Head of caudate nucleus (tissue), 42 donors: ENCODE results near the gene SLC37A4.
A peak's percentile ranks its signal among the peaks of the same experiment; 100 is the strongest.
"Not testable (repeated sequence)": the region's sequence is repeated elsewhere in the genome, so short reads cannot be mapped to it uniquely, and the experiment has no call there.

ENCODE experiments used
- DNase-seq, 42 donors: peaks; one replicate each; pipeline versions ENCODE4 v3.0.0 to v3.0.0-alpha.2; 2020 to 2021; ENCODE audit warnings: mixed read lengths in 7 of 42
- intact Hi-C: fragments of 100-400 bp; cut with DNase I; formaldehyde crosslinking; loops from one replicate; pipeline ENCODE4 v1.15.0; 2022

Gene SLC37A4

DNA sequence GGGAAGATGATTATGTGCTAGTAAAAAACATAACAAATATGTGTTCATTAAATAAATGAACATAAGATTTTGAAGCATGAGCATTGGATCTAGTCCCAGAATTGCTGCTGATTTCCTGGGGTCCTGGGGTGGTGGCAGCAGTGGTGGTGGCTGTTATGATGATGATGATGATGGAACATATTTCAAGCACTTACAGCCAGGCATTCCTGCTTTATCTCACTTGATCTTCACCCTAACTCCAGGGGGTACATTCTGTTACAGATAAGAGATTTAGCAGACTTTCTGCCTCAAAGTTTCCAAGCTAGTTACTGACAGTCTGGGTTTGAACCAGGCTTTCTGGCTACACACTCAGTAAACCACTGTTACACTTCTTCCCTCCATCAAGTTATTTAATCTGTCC is 6.9 kb downstream of the SLC37A4 start:
- DNase-seq = no peak
- intact Hi-C loops = no loop called here

DNA sequence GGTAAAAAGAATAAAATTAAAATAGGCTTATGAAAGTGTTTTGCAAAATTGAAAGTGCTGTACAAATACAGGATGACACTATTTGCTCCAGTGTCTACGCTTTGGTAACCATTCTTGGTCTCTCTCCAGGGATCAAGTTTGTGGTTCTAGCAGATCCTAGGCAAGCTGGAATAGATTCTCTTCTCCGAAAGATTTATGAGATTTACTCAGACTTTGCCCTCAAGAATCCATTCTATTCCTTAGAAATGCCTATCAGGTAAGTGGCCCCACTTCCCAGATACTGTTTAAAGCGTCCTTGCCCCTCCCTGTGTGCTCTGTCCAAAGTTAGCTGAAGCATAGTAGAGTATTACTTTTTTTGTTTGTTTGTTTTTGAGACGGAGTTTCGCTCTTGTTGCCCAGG is 9.0 kb downstream of the SLC37A4 start:
- intact Hi-C loops = no loop called here
- no peak for DNase-seq

DNA sequence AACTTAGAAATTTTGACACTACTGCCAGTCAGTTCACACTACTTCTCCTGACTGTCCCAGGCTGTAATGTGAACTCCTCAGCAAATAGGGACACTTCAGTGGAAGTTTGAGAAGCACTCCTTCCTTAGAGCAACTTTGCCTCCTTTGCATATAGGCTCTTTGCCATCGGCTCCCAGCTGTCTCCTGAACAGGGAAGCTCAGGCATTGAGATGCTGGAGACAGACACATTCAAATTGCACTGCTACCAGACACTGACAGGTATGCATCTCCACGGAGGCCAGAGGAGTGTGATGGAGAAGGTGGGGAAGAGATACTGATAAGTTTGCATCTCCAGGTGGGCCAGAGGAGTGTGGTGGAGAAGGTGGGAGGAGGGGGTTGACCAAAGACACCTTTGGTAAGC is 10.7 kb downstream of the SLC37A4 start:
- intact Hi-C loops = no loop called here
- no peak for DNase-seq

DNA sequence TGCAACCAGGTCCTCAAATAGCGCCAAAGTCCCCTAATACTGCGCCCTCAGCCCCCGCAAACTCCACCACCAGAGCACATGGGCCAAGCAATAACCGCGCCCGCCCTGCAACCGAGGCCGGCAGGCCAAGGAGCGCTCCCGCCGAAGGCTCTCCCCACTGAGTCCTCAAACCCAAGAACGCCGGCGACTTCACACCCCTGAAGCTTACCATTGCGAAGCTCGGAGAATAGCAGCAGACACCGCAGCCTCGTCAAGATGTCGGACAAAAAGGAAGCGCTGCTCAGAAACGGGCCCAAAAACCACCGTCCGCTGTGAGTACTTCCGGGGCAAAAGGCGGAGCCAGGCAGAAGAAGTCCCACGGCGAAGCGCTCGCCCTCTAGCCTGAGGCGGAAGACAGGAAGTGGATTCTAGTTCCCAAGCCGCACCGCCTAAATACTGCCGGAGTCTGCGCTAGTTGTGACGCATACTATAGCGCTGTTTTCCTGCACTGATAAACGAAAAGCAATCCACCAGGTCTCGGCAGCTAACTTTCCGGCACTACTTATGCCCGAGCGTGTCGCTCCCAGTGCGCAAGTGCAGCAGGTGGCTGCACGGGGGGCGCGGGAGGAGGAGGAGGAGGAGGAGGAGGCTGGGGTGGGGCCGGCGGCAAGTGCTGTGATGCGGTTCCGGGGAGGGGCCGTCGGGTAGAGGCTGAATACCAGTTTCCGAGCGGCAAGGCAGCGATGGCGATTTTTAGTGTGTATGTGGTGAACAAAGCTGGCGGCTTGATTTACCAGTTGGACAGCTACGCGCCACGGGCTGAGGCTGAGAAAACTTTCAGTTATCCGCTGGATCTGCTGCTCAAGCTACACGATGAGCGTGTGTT is 12.4 kb downstream of the SLC37A4 start, which contains the start of the genes RPS25 and TRAPPC4:
RPS25 (minus strand) TSS at position 270 of the 865 bp plus-strand sequence; CDS start at position 211, 59 bp downstream.
TRAPPC4 (plus strand) TSS at position 693 of the 865 bp plus-strand sequence; CDS start at position 723, 30 bp downstream.
- peak; percentile 94 to 99 (median 98) for DNase-seq
- intact Hi-C loops = no loop called here

DNA sequence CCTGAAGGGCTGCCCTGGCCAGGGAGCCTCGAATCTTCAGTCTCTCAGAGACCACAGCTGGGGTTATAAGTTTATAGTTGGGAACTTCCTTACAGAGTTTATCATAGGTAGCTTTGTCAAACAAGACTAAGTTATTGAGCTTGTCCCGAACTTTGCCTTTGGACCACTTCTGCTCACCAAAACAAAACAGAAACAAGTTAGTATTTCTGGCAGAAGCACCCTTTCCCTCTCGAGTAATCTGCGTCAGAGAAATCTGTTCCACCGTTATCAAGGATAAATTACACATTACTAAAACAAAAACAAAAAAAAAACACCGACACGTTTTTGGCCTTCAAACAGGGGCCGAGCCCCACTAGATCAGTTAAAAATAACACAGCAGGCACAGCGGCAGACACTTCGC is 13.3 kb downstream of the SLC37A4 start:
- intact Hi-C loops, DNase-seq: not testable (repeated sequence)

DNA sequence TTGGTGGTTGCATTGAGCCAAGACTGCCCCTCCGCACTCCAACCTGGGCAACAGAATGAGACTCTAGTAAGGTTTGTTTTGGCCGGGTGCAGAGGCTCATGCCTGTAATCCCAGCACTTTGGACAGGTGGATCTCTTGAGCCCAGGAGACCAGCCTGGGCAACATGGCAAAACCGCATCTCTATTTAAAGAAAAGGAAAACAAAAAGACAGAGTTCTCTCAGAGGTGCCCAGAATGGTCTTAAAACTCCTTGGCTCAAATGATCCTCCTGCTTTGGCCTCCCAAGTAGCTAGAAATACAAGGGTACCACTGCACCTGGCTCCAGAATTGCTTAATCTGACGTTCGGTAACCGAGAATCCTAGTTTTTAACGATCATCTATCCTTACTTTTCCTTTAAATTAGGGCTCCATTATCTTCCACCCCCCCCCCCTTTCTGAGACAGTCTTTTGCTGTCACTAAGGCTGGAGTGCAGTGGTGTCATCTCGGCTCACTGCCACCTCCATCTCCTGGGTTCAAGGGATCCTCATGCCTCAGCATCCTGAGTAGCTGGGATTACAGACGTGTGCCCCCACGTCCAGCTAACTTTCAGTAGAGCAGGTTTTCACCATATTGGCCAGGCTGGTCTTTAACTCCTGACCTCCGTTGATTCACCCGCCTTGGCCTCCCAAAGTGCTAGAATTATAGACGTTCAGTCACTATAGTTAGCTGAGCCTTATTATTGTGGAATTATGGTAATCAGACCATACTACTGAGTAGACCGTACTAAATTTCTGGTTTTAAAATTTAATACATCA is 14.3 kb downstream of the SLC37A4 start:
- intact Hi-C loops = no loop called here
- no peak for DNase-seq

DNA sequence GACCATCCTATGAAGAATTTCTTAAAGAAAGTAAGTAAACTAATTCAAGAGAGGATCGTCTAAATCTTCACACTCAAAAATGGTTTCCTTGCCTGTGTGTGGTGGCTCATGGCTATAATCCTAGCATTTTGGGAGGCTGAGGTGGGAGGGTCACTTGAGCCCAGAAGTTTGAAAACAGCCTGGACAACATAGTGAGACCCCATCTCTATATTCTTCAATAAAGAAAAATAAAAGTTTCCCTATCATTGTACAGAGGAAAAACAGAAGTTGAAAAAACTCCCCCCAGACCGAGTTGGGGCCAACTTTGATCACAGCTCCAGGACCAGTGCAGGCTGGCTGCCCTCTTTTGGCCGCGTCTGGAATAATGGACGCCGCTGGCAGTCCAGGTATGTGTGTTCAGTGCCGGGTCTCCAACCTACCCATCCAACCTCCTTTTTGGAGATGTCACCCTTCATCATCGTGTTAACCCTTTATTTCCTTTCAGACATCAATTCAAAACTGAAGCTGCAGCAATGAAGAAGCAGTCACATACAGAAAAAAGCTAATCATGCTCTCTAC is 15.5 kb downstream of the SLC37A4 start:
- intact Hi-C loops = no loop called here
- DNase-seq = peak in 2 of 42 donors; percentile 20

DNA sequence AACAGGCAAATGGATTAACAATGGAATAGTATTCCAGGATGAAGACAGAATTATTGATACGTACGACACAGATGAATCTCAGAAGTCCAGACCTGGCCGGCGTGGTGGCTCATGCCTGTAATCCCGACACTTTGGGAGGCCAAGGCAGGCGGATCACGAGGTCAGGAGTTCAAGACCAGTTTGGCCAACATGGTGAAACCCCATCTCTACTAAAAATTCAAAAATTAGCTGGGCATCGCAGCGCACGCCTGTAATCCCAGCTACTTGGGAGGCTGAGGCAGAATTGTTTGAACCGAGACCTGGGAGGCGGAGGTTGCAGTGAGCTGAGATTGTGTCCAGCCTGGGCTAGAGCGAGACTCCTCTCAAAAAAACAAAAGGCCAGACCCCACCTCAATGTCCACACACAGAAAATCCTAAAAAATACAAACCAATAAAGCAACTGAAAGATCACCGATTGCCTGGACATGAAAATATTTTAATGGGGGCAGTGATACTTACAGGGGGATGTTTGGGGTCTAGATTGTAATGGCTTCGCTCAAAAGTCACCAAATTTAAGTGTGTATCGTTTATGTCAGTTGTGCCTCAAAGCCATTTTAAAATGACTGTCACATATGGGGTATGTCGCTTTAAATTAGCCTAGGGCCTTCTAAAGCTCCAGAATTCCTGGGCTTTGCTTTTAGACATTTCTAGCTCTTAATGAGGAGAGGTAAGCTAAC is 16.3 kb downstream of the SLC37A4 start:
- DNase-seq = no peak
- intact Hi-C loops = no loop called here

DNA sequence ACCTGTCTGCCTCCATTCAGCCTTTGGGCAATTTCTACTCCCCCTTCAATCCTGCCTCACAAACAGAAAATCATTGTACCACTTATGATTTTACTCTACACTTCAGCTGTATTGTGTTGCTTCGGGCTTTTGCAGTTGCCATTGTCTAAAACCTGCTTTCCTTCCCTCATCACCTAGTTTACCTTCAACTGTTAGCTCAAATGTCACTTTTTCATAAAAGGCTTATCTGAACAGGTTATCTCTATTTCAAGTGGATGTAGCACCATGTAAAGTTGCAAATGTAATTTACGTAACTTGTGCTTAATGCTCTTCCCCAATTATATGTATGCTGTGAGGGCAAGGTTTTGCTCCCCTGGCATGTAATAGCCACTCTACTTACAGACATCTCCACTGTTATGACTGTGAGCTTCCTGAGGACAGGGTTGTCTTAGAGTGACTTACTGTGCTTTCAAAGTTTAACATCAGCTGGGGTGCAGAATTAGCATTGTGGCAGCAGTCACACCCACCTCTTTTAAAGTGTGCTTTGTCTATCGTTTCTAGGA is 18.0 kb downstream of the SLC37A4 start:
- intact Hi-C loops = no loop called here
- DNase-seq = no peak

DNA sequence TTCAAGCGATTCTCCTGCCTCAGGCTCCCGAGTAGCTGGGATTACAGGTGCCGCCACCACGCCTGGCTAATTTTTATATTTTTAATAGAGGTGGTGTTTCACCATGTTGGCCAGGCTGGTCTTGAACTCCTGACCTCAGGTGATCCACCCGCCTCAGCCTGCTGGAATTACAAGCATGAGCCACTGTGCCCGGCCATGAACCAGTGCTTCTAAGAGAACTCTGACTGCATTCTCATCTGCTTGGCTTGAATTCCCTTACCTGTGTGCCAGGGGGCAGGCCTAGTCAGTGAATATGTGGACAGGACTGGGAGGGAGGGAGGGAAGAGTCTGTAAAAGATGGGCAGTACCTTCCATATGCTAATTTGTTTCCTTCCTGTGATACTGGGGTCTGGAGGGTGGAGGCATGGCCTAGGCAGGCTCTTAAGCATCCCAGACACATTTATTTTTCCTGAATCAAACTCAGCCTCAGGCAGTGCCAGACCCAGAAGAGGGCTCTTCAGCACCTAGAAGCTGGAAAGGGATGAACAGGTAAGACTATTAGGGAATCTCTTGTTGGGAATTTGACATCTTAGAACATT is 19.1 kb downstream of the SLC37A4 start:
- no peak for DNase-seq
- intact Hi-C loops = no loop called here

DNA sequence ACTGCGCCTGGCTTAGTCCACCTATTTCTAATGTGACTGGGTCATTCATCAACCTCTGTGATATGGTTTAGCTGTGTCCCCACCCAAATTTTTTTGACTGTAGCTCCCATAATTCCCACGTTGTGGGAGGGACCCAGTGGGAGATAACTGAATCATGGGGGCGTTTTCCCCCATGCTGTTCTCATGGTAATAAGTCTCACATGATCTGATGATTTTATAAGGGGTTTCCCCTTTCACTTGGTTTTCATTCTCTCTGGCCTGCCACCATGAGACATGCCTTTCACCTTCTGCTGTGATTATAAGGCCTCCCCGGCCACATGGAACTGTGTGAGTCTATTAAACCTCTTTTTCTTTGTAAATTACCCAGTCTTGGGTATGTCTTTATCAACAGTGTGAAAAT is 24.0 kb downstream of the SLC37A4 start:
- intact Hi-C loops = no loop called here
- no peak for DNase-seq

DNA sequence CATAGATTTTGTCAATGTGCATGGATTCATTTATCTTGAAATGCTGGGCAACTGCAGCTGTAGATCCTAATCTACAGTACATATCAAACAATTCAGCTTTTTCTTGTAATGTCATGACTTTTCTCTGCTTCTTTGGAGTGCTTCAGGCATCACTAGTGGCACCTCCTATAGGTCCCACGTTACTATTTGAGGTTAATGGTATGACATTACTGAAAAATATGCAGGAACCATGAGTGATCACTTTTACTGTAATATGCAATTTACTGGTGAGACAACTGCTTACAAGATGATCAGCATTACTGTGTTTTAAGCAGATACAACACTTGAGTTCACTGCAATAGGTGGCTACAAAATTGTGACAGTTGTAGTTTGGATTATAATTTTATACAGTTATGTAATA is 29.8 kb downstream of the SLC37A4 start:
- DNase-seq = no peak
- intact Hi-C loops = no loop called here

DNA sequence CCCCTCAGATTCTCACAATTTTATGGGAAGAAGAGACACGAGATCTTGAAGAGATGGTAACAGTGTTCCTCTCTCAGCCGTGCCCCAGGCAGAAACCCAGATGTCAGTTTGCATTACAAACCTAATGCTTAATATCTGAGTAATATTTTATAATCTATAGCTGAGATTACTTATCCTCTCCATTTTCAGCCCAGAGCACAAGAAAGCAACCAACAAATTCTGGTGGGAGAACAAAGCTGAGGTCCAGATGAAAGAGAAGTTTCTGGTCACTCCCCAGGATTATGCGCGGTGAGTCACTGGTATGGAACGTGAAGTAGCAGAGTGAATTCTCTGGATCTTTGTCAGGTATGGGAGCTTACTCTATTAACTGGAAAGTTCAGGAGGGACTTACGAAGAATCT is 31.9 kb downstream of the SLC37A4 start:
- DNase-seq = no peak
- intact Hi-C loops = no loop called here

DNA sequence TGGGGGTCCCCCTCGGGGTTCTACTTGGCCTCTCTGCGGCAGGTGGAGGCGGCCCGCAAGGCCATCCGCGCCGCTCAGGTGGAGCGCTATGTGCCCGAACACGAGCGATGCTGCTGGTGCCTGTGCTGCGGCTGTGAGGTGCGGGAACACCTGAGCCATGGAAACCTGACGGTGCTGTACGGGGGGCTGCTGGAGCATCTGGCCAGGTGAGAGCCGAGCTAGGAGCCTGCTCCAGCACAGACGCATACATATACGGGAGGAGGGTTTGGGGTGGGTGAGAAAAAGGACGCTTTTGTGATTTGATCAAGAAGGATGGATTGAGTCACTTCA is 32.3 kb downstream of the SLC37A4 start:
- DNase-seq = peak in 12 of 42 donors; percentile 10 to 48 (median 26)
- intact Hi-C loops = no loop called here

DNA sequence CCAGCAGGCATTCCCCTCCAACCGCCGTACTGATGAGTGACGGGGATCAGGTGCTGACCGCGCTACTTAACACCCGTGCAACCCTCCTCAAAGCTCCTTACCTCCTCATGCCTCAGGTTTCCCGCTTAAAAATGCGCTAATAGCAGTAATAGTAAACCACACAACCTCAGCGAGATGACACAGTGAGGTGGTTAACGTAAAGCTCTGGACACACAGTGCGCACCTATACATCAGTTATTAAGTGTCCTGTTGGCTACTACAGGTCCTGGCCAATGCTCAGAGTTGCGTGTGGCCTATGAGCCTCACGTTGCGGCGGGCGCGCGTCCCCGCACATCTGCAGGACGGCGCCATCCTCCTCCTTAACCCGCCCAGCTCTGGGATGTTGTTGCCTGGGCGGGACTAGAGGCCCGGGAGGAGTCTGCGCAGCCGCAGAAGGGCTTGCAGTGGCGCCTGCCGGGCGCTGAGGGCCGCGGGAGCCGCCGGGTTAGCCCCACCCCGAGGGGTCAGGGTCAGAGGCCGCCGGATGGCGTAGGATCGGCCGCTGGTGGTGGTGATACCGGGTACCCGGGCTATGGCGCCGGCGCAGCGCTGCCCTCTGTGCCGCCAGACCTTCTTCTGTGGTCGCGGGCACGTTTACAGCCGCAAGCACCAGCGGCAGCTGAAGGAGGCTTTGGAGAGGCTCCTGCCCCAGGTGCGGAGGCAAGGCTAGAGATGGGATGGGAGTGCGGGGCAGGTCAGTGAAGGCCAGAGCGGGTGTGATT is 32.9 kb downstream of the SLC37A4 start, which contains the start of gene CENATAC:
CENATAC (plus strand) TSS at position 512 of the 761 bp plus-strand sequence; CDS start at position 572, 60 bp downstream.
- intact Hi-C loops = no loop called here
- peak; percentile 91 to 99 (median 98) for DNase-seq

DNA sequence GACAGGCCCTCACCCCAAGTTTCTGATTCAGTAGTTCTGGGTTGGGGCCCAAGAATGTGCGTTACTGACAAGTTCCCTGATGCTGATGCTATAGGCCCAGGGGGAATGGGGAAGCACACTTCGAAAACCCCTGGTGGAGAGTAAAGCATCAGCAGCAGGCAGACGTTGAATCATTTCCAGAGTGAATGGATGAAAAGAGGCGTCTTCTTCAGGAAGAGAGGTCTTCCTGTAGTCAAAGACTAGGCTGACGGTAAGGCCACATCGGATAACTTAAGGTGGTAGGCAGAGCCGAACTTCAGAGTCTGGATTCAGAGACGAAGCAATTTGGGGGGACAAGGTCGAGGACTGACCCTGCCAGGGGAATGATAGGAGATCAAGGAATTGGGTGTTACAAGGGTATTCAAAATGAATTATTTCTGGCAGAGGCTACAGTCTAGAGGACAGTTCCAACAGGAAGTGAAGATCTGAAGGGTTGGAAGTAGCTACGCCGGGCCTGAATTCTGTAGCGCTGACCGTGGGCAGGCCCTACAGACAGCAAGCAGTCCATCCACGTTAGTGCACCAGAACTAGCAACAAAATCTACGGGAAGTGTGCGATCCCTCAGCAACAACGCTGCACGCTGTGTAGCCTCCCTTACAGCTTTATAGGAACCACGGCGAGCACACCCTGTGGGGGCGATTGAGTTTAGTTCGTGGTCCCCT is 33.6 kb downstream of the SLC37A4 start:
- intact Hi-C loops = no loop called here
- DNase-seq = peak in 23 of 42 donors; percentile 4 to 49 (median 21)

DNA sequence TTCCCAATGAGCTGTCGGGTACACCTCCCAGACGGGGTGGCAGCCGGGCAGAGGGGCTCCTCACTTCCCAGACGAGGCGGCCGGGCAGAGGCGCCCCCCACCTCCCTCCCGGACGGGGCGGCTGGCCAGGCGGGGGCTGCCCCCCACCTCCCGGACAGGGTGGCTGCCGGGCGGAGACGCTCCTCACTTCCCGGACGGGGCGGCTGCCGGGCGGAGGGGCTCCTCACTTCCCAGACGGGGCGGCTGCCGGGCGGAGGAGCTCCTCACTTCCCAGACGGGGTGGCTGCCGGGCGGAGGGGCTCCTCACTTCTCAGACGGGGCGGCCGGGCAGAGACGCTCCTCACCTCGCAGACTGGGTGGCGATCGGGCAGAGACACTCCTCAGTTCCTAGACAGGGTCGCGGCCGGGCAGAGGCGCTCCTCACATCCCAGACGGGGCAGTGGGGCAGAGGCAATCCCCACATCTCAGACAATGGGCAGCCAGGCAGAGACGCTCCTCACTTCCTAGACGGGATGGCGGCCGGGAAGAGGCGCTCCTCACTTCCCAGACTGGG is 39.1 kb downstream of the SLC37A4 start:
- DNase-seq, intact Hi-C loops: not testable (repeated sequence)
